Hypothalamus (tissue), 51 donors: ENCODE data around the gene ADNP.
"Not testable (repeated sequence)": the region's sequence is repeated elsewhere in the genome, so short reads cannot be mapped to it uniquely, and the experiment has no call there.

ENCODE experiments used
- DNase-seq, 51 donors: peaks; one replicate each; lab custom pipeline; 2025; lab: John Stamatoyannopoulos, UW

ADNP gene

GRCh38 chr20:50904067-50904570 is 27.1 kb downstream of the ADNP start:
- no peak for DNase-seq

DNA sequence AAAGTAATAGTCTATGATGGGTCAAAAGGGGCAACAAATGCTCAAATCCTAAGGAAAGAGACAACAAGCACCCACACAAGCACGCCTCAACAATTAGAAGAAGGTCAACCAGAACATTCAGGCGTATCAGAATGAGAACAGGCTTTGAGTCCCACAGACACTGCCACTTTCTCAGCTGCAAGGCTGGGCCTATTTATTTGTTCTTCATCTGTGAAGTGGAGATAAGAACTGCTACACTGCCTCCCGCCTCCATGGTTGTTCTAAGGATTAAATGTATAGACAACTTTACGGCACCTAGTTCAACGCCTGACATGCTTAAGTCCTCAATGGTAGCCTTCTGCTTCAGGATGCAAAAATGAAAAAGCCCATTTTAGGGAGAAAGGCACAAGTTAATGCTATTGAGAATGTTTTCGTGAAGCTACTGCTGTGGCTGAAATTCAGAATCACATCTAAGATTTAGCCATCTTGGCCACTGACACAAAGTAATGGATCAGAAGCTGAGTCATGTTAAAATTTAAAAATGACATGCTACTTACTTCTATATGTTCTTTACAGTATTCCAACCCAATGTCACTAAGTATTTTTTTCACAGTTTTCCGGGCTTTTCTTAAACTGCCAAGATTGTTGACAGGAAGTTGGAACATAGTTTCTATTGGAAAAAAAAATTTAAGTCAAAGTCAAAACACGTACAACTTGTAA is 27.7 kb downstream of the ADNP start:
- no peak for DNase-seq

DNA sequence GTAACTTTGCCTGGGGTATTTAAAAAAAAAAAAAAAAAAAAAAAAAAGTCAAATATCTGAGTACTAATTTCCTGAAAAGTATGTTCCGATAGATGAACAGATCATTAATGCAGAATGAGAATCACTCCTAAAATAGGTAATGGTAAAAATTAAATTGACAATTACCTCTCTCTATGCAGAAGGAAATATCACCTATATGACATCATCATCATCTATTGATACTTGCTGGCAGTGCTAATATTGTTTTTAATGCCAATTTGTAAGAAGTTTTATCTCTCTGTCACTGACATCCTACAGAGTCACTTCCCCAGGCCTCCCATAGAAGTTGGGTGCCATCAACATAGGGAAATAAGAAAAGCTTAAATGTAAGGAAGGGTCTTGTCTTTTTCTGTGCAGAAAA is 29.9 kb downstream of the ADNP start:
- no peak for DNase-seq

GRCh38 chr20:50900261-50900660 is 31.0 kb downstream of the ADNP start:
- DNase-seq: no peak

- DNase-seq: no peak
Measured at GRCh38 chr20:50898475-50898874, 32.8 kb downstream of the ADNP start.

DNA sequence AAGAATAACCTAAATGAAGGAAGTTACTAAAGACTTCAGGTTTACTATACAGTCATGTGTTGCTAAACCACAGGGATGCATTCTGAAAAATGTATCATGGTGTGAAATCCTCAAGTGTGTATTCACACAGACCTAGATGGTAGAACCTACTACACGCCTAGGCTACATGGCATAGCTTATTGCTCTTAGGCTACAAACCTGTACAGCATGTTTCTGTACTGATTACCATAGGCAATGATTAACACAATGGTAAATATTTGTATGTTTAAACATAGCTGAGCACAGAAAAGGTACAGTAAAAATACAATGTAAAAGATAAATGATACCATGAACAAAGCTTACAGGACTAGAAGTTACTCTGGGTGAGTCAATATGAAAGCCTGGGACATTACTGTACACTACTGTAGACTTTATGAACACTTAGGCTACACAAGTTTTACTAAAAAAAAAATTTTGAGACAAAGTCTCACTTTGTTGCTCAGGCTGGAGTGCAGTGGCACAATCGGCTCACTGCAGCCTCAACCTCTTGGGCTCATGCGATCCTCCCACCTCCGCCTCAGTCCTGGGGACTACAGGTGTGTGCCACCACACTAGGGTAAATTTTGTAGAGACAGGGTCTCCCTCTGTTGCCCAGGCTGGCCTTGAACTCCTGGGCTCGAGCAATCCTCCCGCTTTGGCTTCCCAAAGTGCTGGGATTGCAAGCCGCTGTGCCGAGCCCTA is 36.0 kb downstream of the ADNP start:
- DNase-seq: no peak

DNA sequence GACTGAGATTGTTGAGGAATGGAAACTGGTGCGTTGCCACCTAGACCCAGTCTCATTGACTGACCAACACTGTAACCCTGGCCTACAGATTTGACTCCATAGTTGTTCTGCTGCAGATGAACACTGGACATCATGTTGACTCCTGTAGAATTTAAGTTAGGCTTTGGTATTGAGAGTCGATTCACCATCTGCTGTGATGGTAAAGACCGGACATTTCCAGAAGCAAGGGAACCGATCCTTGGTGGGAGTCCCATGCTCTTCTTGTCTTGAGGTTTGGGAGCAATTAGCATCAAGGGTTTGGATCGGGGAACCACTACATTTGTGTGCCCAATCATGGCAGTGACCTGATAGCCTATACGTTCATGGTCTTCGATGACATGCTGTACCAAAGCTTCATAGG is 37.6 kb downstream of the ADNP start:
- no peak for DNase-seq

DNA sequence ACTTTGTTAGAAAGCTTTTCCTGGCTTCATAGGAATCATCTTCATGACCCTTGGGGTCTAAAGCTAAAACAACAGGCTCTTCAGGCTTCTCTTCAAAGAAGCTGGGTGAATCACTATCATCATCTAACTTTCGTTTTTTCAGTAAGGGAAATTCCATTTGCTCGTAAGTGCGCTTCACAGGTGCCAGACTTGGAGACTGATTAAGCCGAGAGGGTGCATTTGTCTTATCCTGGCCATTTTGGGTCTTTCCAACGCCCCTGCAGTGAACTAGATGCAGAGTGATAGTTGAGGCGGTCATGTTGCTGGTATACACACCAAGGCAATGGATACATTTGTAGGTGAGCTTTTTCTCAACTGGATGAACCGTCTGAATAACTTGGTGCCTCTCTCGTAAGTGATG is 38.8 kb downstream of the ADNP start:
- DNase-seq: no peak

DNA sequence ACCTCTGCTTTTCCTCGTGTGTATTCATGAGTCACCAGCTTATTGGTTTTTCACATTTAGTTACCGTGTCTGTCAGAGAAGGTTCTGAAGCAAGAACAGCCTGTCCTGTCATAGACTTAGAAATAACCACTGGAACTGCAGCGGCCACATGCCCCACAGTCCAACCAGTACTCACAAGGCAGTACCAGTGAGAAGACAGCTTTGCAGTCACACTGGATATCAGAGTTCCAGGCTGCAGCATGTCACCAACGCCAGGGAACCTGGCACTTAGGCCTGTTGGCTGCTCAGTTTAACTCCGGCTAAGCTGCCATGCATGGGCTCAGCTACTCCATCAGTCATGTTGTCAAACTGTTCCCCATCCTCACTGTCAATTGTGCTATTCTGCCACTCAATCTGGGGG is 40.1 kb downstream of the ADNP start:
- no peak for DNase-seq

DNA sequence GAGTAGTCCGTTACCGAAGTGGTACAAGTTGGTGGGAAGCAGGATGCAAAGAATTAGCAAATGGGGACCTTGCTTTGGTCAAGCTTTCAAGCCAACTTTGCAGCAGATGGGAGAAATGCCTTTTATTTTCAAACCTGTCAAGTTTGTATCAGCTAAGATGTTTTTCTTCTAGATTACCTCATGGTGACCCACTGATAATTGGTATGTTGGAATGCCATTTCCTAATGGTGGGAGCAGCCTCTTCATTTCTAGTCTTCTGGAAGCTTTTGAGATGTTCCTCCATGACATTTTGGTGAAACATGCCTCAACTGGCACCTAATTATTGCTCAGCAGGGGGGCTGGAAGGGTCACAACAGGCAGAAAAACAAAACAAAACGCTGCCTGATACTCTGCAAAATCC is 43.7 kb downstream of the ADNP start:
- no peak for DNase-seq

DNA sequence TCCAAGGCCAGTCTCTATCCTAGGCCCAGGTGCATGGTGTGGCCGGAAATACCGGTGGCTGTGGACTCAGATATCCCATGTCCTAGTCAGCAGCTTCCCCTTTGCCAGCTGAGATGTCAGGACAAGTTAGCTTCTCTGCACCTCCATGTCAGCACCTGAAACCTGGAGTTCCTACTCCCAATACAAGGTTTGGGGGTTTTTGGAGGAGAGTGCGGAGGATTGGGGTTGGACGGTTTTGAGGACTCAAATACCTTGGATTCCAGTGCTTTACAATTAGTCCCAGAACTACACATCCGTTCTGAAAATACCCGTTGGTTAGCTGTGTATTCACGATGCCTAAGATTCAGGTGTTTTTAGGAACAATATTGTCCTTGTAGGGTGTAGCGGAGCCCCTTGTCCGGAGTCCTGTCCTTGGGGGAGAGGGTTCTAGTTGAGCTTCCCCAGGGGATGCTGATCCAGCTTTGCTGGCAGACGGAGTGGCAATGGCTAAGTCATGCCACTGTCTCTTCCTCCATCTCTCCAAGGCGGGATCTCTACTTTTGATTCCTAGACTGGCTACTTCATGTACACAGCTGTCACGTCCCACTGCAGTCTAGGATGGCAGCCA is 45.0 kb downstream of the ADNP start:
- DNase-seq: no peak

GRCh38 chr20:50885781-50886180 is 45.5 kb downstream of the ADNP start:
- no peak for DNase-seq

- no peak for DNase-seq
Measured at GRCh38 chr20:50885068-50885467, 46.2 kb downstream of the ADNP start.

GRCh38 chr20:50883856-50884255 is 47.4 kb downstream of the ADNP start:
- no peak for DNase-seq

GRCh38 chr20:50881759-50882424 is 49.3 kb downstream of the ADNP start:
- not testable (repeated sequence) for DNase-seq

DNA sequence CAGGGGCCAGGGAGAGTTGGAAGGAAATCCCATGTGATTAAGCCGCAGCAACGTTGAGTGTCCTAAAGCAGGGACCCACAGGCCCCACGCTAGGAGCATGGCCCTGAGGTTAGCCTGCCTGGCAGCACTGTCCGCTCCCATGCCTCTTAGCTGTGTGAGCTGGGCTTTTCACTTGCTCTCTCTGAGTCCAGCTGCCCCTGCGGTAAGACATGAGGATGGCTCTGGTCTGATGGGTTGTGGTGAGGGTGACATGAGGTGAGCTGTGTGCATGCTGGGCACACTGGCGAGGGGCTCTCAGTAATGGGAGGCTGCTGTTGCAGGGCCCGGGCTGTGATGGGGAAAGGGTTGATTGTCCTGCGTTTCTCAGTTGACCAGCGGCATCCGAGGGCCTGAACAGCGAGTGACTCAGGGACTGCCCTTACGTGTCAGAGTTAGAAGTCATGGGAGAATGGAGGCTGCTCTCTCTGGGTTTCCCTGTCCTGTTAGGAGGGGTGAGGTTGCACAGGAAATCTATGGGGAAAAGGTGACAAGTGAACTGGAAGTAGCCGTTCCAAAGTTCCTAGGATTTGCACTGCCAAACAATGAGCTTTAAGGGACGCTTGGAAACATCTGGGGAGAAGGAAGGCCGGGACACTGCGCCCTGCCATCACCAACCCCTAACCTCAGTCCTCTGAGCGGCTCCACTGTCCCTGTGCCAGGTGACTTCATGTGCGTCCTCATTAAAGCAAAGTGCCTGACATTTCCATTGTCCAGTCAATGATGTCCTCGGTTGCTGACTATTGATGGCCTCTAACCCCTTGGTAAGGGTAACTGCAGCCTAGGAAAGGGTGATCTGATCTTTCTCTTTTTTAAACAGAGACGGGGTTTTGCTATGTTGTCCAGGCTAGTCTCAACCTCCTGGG is 51.3 kb downstream of the ADNP start:
- DNase-seq: no peak

DNA sequence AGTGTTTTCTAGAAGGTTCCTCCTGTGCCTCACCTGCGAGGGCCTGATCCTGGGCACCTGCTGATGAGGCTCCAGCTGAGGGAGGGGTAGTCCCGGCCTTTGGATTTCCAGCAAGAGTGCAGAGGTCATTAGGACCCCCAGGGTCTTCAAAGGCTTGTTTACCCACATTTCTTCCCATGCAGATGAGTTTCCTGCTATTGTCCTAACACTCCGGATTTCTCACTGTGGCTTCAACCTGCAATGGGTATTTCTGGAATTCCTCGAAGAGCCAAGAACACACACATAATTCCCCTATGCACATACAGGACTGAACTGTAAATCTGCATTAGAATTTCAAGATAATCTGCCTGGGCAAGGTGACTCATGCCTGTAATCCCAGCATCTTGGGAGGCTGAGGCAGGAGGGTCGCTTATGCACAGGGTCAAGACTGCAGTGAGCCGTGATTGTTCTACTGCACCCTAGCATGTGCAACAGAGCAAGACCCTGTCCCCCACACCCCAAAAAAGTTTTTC is 53.9 kb downstream of the ADNP start:
- DNase-seq: no peak

- DNase-seq: no peak
Measured at GRCh38 chr20:50876816-50877215, 54.4 kb downstream of the ADNP start.

GRCh38 chr20:50876063-50876685 is 55.1 kb downstream of the ADNP start:
- no peak for DNase-seq
